ENCODE measurements around the gene UCKL1. TPM values are rescaled to one million over a fixed set of nuclear protein-coding genes. Genes with fewer than 3 reads are reported as not detected.

UCKL1 gene
- total RNA-seq (2022; extraction: Qiagen RNA extraction; ENCODE audit: low read depth): 22.3 to 34.4 TPM (median 28.8 TPM) in 5 replicates

DNA sequence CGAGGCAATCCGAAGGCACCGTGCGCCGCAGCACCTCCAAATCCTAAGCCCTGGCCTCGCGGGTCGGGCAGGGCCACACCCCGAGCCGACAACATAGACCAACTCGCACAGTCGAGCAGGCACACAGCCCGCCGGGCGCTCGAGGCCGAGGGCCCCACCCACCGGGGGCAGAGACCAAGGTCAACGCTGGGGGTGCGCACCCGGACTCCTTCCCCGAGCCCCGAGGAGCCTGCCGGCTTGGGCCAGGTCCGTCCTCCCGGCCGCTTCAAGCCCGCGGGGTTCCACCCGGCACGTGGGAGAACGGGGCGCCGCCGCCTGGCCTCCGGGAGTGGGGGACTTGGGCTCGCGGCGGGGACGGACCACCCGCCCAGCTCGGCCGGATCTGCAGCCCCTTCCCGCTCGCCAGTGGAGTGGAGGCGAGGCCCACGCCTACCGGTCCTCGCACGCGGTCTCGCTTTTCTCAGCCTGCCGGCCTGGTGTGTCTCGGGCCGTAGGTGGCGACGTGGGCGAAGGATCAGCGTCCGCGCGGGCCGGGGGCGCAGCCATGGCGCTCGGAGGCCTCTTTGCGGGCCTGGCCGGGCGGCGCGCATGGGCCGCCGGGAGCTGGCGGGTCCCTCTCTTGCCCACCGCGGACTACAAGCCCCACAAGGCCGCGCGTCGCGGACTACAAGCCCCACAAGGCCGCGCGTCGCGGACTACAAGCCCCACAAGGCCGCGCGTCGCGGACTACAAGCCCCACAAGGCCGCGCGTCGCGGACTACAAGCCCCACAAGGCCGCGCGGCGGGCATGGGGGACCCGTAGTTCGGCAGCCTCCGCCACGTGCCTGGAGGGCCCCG is at the start of gene UCKL1:
TSS of gene UCKL1 (minus strand) at position 590 of the 837 bp plus-strand sequence. CDS start at position 546, 44 bp downstream.

DNA sequence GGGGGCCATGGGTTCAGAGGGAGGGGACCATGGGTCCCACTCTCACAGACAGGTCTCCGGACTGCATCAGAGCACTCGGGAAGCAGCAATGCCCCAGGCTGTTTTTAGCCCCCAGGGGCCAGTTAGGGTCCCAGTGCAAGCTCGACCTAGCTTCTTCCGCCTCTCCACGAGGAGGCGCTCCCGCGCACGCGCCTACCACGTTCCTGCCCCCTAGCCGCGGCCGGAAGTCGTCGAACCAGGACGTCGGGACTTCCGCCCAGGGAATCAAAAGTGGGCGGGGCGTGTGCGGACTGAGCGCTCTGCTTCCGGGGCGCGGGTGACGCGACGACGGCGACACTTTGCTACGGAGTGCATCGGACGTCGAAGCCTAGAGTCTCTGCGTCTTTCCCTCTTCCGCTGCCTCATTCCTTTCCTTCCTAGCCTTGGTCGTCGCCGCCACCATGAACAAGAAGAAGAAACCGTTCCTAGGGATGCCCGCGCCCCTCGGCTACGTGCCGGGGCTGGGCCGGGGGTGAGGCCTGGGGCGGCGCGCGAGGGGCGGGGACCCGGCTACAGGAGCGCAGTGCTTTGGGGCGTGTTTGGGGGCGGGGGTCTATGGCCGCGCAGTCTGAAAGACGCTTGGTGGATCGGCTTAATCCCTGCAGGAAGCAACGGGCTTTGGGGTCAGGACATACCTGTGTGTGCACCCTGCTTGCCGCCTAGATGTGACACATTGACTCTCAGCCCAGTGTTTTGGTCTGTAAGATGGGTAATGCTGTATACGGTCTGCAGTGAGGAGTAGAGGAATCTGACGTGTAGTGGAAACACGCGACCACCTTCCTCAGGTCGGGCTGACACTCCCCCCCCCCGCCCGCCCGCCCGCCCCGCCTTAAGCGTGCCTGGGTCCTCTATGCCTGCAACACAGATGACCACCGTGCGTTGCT is 24.9 kb upstream of the UCKL1 start, which contains the start of gene PRPF6:
TSS of gene PRPF6 (plus strand) at position 327 of the 923 bp plus-strand sequence. CDS start at position 441, 114 bp downstream.

GRCh38 chr20:63979557-63980316 is 23.5 kb upstream of the UCKL1 start, which contains the start of gene SAMD10:
Gene SAMD10, minus strand, starts transcription at chr20:63979642. Its CDS starts 175 bp downstream, at chr20:63979467.

DNA sequence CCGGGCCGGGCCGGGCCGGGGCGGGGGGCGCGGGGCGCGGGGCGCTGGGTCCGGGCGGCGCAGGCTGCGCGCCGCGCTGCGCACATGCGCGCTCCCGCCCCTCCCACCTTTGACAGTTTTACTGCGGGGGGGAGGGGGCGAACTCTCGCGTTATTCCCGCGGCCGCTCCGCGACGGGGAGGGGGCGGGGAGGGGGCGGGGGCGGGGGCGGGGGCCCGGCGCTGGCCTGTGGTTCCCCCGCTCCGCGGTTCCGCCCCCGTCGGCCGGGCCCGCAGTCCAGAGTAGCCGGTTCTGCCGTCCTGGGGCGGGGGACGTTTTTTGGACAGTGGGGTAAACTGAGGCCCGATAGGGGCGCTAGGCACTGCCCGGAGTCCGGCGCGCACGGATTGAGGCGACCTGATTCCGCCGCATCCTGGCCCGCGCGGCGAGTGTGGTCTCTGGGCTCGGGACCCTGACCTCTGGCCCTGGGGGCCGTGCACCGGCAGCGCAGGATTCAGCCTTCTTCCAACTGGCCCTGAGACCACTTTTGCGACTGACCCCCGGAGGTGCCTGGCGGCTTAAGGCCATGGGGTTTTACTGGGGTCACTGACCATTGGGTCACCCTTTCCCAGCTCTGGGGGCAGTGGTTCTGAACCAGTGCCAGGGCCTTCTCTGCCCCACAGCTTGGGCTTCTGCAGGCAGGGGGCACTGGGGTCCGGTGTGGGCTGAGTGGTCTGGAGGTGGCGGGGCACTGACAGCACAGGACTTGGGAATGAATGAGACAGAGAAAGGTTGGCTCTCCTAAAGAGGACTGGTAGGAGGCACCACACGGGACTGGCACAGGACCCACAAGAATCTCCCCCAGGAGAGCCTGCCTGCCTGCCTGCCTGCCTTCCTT is 13.9 kb upstream of the UCKL1 start, which contains the start of gene ZNF512B:
TSS of gene ZNF512B (minus strand) at position 93 of the 876 bp plus-strand sequence. CDS start 1,980 bp downstream, outside the sequence.

DNA sequence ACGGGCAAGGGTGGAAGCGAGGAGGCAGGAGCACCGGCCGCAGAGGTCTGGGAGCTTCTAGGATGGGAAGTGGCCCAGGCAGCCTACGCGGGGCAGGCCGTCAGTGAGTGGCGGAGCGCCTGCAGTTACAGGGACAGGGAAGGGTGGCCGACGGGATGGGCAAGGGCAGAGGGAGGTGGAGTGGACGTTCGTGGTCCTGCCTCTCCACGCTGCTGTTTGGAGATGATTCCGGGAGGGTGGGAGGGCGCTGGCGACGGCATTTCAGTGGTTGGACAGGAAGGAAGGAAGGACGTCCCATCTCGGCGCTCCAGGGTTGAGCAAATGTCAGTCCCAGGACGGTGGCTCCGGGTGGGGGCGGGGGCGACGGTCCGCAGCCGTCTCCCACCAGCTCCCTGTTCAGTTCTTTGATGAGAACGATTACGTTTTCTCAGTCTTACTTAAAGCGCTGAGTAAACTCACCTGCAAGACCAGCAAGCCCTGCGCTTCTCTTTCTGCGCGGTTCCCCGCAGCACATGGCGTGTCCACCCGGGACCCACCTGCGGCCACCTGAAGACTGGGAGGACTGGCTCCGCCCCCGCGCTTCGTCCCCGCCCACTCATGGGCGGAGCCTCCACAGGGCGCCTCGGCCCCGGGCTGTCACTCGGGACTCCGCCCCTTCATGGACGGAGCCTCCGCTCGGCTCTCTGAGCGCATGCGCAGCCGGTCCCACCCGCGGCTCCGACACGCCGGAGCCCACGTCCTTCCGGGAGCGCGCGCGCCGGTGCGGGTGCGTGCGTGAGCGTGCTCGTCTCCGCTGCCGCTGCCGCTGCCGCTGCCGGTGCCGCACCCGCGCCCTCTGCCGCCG is 61.6 kb downstream of the UCKL1 start, which contains the start of gene DNAJC5:
TSS of gene DNAJC5 (plus strand) at position 769 of the 844 bp plus-strand sequence. CDS start 33,220 bp downstream, outside the sequence.

Other genes with a start within 250 kb of the UCKL1 start
- 26.9 to 38.3 TPM (median 34.2 TPM) in 5 replicates for gene ARFRP1, start 248.4 kb downstream of the UCKL1 start, total RNA-seq (2022; extraction: Qiagen RNA extraction; ENCODE audit: low read depth)
- 22.0 to 29.9 TPM (median 26.8 TPM) in 5 replicates for gene ZGPAT, start 248.4 kb downstream of the UCKL1 start, total RNA-seq (2022; extraction: Qiagen RNA extraction; ENCODE audit: low read depth)
- gene LIME1, start 219.8 kb downstream of the UCKL1 start, total RNA-seq (2022; extraction: Qiagen RNA extraction; ENCODE audit: low read depth): 6.2 to 10.5 TPM (median 8.5 TPM) in 5 replicates
- 59.2 to 100 TPM (median 91.0 TPM) in 5 replicates for gene SLC2A4RG, start 216.6 kb downstream of the UCKL1 start, total RNA-seq (2022; extraction: Qiagen RNA extraction; ENCODE audit: low read depth)
- 0.59 to 1.1 TPM (median 0.78 TPM) in 5 replicates for gene ZBTB46, start 125.2 kb downstream of the UCKL1 start, total RNA-seq (2022; extraction: Qiagen RNA extraction; ENCODE audit: low read depth)
- gene ABHD16B, start 94.9 kb downstream of the UCKL1 start, total RNA-seq (2022; extraction: Qiagen RNA extraction; ENCODE audit: low read depth): 0.05 TPM in 1 of 5 replicates, not detected in the others
- gene TPD52L2, start 91.1 kb downstream of the UCKL1 start, total RNA-seq (2022; extraction: Qiagen RNA extraction; ENCODE audit: low read depth): 125 to 141 TPM (median 132 TPM) in 5 replicates
- gene DNAJC5, start 61.3 kb downstream of the UCKL1 start, total RNA-seq (2022; extraction: Qiagen RNA extraction; ENCODE audit: low read depth): 24.9 to 32.4 TPM (median 29.2 TPM) in 5 replicates
- 9.7 to 13.9 TPM (median 10.9 TPM) in 5 replicates for gene ZNF512B, start 13.5 kb upstream of the UCKL1 start, total RNA-seq (2022; extraction: Qiagen RNA extraction; ENCODE audit: low read depth)
- gene SAMD10, start 23.2 kb upstream of the UCKL1 start, total RNA-seq (2022; extraction: Qiagen RNA extraction; ENCODE audit: low read depth): not detected in 5 replicates
- 54.8 to 58.4 TPM (median 57.1 TPM) in 5 replicates for gene PRPF6, start 24.7 kb upstream of the UCKL1 start, total RNA-seq (2022; extraction: Qiagen RNA extraction; ENCODE audit: low read depth)
- gene C20orf204, start 79.8 kb upstream of the UCKL1 start, total RNA-seq (2022; extraction: Qiagen RNA extraction; ENCODE audit: low read depth): 0.16 to 0.57 TPM (median 0.37 TPM) in 5 replicates
- 0.58 to 2.3 TPM (median 2.2 TPM) in 5 replicates for gene SOX18, start 93.2 kb upstream of the UCKL1 start, total RNA-seq (2022; extraction: Qiagen RNA extraction; ENCODE audit: low read depth)
- 32.0 to 50.8 TPM (median 45.4 TPM) in 5 replicates for gene TCEA2, start 106.8 kb upstream of the UCKL1 start, total RNA-seq (2022; extraction: Qiagen RNA extraction; ENCODE audit: low read depth)
- gene RGS19, start 123.1 kb upstream of the UCKL1 start, total RNA-seq (2022; extraction: Qiagen RNA extraction; ENCODE audit: low read depth): 13.7 to 27.6 TPM (median 23.8 TPM) in 5 replicates
- gene OPRL1, start 123.7 kb upstream of the UCKL1 start, total RNA-seq (2022; extraction: Qiagen RNA extraction; ENCODE audit: low read depth): 0.44 to 0.76 TPM (median 0.57 TPM) in 5 replicates
- 0.72 to 1.5 TPM (median 1.4 TPM) in 5 replicates for gene LKAAEAR1, start 128.0 kb upstream of the UCKL1 start, total RNA-seq (2022; extraction: Qiagen RNA extraction; ENCODE audit: low read depth)
- not detected in 5 replicates for gene NPBWR2, start 151.1 kb upstream of the UCKL1 start, total RNA-seq (2022; extraction: Qiagen RNA extraction; ENCODE audit: low read depth)
- gene MYT1, start 208.0 kb upstream of the UCKL1 start, total RNA-seq (2022; extraction: Qiagen RNA extraction; ENCODE audit: low read depth): 0.05 to 0.27 TPM (median 0.09 TPM) in 4 of 5 replicates, not detected in the other

Data from A549 treated with CpdA at 1 μM for 4 hours (cell line).